C1 segment of cervical spinal cord (tissue), 14 donors: Measurements from ENCODE around the gene SMIM22.

Experiments used
- DNase-seq, 14 donors: peaks; one replicate each; lab custom pipeline; 2025; lab: John Stamatoyannopoulos, UW

SMIM22 gene, protein sequence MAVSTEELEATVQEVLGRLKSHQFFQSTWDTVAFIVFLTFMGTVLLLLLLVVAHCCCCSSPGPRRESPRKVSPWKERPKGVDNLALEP

DNA sequence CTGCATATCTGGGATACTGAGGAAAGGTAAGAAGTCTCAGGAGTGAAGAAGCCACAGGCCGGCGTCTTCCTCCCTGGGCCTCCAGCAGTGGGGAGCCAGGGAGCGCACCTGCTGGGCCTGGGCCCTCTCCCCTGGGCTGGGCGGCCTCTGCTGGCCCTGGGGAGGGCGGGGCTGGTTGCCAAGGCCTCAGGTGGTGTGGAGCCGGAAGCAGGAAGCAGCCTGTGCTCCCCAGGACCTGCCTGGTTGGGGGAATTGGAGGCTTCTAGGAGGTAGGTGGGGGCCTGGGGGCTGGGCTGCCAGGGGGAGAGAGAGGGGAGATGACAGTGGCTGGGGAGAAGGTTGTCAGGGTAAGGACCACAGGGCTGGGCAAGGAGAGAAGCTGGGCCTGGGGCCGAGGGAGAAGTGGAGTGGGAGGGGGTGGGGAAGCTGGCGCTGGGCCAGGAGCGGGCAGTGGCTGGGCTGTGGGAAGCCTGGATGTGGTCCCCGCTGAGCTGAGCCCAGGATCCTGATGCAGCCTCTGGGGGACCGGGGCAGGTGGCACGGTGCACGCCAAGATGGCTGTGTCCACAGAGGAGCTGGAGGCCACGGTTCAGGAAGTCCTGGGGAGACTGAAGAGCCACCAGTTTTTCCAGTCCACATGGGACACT, at the start of gene SMIM22:
Gene SMIM22 (plus strand): TSS at position 189 of the 647 bp plus-strand sequence. CDS start 366 bp downstream, at position 555.
- peak in 1 of 14 donors; percentile 38 for DNase-seq

DNA sequence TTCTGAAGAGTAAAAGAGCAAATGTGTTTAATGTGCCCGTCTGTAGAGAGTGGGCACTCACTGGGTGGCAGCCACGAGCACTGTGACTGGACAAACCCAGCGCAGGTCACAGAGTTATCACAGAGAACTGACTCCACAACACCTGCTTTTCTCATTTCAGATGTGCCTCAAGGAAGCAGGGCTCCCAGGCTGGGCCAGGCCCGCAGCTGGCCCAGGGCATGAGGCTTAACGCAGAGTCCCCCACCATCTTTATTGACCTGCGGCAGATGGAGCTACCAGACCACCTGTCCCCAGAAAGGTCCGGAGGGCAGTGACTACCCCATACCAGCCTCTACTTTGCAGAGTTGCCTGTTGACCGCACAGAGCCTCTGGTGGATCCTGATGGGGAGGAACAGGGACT, 49.0 kb upstream of the SMIM22 start:
- no peak for DNase-seq

DNA sequence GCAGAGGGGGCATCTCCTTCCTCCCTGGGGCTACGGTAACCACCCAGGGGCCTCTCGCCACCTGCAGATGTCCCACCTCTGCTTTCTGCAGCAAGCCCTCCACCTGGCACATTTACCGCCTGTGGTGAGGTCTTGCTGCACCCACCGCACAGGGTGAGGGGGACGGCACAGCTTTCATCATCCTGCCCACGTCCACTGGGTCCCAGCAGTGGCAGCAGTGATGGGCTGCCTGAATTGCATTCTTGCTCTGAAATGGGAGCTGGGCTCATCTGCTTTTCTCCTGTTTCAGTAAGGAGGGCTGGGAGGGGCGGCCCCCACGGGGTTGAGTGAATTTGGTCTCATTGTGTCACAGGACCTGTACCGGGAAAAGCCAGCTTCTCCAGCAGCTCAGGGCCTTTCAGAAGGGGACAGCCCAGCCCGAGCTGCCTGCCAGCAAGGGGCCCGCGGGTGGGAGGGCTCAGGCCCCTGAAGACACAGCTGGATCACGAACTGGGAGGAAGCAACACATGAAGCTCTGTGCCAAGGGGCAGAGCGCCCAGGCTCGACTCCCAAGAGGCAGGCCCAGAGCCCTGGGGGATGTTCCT, 48.1 kb upstream of the SMIM22 start:
- peak in 4 of 14 donors; percentile 13 to 43 (median 22) for DNase-seq

DNA sequence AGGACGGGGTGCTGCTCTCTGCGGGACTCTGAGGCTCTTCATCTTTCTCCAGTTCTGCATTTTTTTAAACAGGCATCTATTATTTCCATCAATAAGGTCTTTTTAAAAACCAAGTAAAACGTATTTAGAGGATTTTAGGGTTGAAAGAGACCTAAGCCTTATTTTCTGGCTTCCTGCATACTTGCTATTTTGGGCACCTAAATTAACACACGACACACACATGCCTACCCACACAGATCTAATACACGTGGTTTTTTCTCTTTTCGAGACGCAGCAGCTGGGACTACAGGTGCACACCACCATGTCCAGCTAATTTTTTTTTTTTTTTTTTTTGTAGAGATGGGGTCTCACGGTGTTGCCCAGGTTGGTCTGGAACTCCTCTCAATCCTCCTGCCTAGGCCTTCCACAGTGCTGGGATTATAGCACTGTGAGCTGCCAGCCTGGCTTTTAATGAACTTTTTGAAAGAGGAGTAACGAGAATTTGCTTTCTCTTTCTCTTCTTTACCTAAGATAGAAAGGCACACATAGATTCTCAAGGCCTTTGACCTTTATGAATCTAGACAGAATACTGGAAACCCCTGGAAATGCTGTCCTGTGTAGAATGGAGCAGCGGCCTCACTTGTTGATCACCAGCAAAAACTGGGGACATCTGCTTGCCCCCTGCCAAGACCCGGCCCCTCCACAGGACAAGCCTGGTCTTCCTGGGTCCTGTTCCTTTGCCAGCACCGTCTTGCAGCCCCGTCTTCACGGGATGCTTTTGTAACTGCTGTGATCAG, 47.1 kb upstream of the SMIM22 start:
- DNase-seq: no peak

DNA sequence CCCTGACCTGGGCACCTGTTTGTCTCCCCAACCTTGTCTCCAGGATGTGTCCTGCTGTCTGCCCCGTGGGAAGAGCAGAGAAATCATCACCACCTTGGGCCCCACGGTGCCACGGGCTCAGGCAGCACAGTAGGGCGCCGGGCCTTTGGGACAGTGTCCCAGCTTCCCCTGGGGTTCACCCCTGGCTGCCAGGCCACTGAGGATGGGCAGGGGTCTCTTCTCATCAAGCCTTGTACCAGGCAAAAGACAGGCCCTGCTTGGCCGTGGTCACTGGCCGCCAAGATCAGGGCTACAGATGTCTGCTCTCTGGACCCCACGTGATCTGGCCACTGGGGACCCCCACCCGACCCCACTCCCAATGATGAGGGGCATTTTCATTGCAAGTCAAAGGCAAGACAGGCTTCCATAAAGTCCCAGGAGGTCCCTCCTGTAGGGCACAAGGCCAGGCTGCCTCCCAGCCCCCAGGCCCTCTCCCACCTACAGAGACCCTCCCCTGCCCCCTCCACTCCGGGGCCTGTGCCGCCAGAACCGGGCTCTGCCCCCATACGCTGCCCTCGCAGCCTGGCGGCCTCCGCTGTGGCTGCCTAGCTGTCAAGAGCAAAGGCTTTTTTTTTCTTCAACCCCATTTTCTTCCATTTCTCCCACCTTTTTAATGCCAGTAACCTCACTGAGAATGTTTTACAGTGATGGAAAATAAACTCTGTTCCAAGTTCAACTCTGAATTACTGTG, 46.3 kb upstream of the SMIM22 start:
- DNase-seq: no peak

DNA sequence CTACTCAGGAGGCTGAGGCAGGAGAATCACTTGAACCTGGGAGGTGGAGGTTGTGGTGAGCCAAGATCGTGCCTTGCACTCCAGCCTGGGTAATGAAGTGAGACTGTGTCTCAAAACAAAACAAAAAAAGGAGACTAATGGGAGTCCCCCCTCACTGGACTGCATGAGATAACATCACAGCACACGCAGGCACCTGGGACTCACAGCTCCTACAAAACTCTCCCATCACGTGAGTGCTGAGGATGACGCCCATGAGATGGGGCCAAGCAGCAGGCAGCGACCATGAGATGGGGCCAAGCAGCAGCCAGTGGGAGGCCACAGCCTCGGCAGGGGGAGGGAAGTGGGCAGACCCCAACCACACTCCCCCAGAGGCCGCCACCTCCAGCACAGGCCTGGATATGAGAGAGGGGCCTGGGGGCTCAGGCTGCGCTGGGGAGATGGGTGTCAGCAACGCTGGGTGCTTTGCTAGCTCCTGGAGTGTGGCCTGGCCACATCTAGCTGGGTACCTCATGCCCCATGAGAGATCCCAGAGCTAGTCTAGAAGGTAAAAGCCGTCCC, 45.4 kb upstream of the SMIM22 start:
- no peak for DNase-seq

DNA sequence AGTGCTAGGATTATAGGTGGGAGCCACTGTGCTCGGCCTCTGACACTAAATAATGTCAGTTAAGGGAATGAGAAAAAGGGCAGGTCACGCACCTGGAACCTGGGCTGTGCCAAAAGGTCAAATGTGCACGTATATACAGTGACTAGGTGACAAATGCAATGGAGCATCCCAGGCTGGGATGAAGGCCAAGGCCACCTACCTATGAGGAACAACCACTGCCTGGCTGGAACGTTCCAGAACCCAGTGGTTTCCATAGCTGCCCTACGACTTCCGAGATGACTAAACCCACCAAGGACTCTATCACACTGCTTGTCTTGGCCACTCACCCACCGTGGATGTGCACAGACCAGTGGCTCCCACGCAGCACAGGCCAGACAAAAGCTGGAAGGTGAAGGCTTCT, 44.3 kb upstream of the SMIM22 start:
- DNase-seq: no peak

DNA sequence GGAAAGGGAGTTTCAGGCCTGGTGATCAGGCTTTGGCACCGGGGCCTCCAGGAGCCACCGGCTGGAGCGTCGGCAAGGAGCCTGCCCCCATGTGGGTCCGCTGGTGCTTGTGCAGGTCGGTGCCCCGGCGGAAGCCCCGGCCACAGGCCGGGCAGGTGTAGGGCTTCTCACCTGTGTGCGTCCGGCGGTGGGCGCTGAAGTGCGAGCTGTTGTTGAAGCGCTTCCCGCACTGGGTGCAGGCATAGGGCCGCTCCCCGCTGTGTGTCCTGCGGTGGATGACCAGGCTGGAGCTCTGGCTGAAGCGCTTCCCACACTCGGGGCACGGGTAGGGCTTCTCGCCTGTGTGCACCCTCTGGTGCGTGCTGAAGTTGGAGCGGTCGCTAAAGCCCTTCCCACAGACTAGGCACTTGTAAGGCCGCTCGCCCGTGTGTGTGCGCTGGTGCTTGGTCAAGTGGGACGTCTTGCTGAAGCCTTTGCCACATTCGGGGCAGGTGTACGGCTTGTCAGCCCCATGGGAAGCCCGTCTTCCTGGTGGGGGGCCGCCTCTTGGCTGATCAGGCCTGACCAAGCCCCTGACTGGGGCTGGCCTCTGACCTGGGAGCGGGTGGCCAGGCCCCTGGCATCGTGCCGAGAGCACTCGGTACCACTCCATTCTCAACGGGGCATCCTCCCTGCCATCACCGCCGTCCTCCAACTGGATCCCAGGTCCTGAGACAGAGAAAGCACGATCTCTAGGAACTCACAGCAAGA, 42.6 kb upstream of the SMIM22 start:
- DNase-seq: no peak

DNA sequence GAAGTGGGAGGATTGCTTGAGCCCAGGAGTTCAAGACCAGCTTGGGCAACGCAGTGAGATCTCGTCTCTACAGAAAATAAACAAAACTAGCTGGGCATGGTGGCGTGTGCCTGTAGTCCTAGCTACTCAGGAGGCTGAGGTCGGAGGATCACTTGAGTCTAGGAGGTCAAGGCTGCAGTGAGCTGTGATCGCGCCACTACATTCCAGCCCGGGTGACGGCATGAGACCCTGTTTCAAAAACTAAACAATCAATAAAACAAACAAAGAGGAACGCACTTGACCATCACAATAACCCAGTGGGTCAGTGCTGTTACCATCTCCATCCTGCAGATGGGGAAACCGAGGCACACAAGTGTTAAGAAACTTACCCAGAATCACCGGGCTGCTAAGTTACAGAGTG, 41.9 kb upstream of the SMIM22 start:
- no peak for DNase-seq

DNA sequence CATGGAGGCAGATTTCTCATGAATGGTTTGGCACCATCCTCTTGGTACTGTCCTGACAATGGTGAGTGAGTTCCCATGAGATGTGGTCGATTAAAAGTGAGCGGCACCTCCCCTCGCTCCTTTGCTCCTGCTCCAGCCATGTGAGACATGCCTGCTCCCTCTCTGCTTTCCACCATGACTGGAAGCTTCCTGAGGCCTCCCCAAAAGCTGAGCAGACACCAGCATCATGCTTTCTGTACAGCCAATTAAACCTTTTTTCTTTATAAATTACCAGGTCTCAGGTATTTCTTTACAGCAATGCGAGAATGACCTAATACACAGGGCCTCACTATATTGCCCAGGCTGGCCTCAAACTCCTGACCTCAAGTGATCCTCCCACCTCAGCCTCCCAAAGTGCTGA, 40.3 kb upstream of the SMIM22 start:
- no peak for DNase-seq

DNA sequence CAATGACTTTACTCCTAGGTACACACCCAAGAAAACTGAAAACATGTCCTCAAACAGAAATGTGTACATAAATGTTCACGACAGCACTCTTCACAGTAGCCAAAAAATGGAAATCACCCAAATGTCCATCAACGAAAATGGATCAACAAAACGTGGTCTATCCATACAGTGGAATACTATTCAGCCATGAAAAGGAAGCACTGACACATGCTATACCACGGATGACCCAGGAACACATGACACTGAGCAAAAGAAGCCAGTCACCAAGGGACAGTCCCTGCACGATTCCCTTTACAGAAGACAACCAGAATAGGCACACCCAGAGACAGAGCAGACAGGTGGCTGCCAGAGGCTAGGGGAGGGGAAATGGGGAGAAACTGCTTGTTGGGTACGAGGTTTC, 39.5 kb upstream of the SMIM22 start:
- no peak for DNase-seq

DNA sequence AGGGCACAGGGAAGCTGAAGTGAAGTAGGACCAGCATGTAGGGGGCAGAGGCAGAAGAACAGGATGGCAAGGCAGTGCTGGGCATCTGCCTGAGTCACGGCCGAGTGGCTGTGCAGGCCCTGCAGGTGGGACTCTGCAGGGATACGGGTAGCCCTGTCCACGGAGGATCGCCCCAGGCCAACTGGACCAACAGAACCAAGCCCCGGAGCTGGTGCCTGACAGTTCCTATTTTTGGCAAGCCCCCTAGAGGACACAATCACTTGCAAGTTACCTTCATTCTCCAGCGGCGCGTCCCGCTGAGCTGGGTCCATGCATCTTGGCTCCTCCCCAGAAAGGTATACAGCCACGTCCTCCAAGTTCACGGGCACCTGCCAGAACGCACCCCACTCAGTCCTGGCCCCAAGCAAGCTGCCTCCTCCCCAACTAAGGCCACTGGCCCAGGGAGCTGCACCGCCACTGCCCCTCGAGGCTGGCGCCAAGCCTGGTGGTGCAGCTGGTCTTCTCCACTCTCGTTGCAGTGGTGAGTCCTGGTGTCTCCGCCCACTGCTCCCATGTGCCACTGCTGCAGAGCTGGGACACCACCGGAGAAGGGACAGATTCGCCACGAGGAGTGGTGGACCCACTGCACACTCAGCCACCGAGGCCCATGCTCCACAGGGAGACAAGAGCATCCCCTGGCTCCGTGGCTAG, 34.8 kb upstream of the SMIM22 start:
- DNase-seq: no peak

DNA sequence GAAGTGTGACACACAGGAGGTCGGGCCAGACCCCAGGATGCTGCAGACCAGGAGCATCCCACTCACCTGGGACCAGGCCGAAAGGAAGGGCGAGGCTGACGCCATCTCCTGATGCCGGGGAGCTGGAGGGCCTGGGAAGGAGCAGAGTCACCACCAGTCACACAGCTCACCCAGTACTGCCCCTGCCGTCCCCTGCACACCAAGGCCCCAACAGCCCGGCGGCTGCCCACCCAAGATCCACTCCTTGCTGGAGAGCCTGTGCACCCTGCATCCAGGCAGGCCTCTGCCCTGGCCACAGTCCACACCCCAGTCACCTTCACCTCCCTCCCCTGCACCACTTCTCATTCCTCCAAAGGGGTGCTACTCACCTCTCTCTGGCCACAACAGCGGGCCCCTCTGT, 33.0 kb upstream of the SMIM22 start:
- no peak for DNase-seq

DNA sequence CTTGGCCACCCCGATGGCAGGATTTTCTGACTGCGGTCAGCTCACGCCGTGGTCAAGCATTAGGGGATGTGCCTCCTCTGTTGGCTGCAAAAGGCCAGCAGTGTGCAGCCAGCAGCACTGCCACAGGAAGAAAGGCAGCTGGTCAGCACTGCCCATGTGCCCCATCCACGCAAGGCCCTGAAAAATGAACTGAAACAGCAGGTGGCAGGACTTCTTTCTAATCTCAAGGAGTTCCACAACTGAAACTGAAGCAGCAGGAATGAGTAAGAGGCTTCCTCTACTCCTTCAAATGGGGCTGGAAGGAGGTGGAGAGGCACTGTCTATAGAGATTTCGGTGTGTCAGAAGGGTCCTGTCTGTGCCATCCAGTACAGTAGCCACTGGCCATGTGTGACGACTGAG, 31.4 kb upstream of the SMIM22 start:
- no peak for DNase-seq

DNA sequence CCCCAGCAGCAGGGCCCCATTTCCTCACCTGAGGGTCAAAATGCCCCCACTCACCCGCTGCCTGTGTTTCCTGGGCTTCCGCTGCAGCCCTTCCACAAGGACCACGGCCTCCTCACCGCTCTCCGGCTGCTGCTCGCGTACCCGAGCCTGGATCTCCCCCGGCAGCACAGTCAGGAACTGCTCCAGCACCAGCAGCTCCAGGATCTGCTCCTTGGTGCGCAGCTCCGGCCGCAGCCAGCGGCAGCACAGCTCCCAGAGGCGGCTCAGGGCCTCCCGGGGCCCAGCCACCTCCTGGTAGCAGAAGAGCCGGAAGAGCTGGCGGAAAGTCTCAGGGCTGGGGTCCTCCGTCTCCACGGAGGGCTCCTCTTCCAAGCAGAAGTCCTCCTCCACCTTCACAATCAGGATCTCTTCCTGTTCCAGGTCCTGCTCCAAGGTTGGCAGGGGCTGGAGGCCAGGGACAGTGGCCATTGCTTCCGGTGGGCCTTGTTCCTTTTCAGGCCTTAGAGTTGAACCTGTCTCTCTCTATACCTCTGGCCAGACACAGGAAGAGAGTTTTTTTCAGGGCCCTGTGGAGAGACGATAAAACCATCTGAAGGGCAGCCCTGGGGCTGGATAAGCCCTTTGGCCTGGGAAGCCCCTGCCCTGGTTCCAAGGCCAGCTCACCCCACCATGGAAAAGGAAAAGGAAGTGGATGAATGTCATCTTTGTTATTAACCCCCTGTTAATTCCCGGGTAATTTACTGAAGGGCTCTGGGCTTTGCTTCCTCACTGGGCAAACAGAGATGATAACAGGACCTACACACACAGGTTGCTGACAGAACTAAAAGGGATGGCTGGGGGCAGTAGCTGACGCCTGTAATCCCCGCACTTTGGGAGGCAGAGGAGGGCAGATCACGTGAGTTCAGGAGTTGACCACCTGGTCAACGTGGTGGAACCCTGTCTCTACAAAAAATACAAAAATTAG, 29.4 kb upstream of the SMIM22 start:
- no peak for DNase-seq

DNA sequence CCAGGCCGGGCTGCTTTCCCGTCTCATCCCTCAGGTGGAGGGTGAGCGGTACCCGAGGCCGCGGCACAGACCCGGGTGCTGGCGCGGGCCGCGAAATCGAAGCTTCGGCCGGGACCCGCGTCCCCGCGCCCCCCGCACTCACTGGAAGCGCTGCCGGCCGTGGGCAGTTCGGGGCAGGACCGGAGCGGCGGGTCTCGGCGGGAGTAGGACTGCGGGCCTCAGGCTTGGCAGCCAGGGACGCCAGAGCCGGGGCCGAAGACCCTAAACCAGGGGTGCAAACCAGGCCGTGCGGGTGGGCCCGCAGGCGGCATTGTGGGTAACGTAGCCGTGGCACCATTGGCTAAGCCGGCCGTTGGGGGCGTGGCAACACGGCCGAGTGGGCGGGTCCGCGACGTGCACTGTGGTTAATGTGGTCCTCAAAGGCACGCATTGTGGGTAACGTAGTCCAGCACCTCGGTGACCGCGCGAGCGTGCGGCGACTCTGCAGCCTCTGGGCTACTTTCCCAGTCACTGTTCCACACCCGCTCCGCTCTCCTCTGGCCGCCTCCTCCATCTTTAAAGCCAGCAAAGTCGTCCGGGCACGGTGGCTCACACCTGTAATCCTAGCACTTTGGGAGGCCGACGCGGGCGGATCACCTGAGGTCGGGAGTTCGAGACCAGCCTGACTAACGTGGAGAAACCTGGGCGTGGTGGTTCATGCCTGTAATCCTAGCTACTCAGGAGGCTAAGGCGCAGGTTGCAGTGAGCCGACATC, 28.1 kb upstream of the SMIM22 start, which contains the start of gene ZNF500:
Gene ZNF500 (minus strand): TSS at position 288 of the 754 bp plus-strand sequence. CDS start 1,184 bp downstream, outside the sequence.
- peak; percentile 63 to 96 (median 90) for DNase-seq

DNA sequence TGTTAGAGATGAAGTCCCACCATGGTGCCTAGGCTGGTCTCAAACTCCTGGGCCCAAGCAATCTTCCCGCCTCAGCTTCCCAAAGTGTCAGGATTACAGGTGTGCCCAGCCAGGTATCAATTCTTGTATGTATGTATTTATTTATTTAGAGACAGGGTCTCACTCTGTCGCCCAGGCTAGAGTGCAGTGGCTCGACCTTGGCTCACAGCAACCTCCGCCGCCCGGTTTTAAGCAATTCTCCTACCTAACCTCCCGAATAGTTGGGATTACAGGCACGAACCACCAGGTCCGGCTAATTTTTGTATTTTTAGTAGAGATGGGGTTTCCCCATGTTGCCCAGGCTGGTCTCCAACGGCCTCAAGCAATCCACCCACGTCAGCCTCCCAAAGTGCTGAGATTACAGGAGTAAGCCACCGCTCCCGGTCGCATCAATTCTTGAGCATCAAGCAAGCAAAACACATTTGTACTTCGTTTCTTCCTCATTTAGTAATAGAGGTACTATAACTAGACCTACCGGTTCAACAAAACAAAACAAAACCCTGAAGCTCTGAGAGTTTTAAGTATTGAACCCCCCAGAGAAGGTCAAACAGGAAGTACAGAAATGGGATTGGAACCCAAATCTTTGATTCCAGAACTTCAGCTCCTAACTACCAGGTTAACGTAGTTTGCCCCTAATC, 27.2 kb upstream of the SMIM22 start:
- DNase-seq: peak in 2 of 14 donors; percentile 12 to 32
